HG03354 (cell line): Measurements from ENCODE around the gene SRSF12.
"Not testable (repeated sequence)": the region's sequence is repeated elsewhere in the genome, so short reads cannot be mapped to it uniquely, and the experiment has no call there.

ENCODE experiments used
- ATAC-seq: cut with Tn5 transposase; IDR thresholded peaks from one replicate; pipeline ENCODE4 v1.9.1; 2021; ENCODE audit warnings: mild to moderate bottlenecking; ENCODE audit not compliant: unreplicated experiment, poor library complexity, severe bottlenecking

Gene SRSF12

DNA sequence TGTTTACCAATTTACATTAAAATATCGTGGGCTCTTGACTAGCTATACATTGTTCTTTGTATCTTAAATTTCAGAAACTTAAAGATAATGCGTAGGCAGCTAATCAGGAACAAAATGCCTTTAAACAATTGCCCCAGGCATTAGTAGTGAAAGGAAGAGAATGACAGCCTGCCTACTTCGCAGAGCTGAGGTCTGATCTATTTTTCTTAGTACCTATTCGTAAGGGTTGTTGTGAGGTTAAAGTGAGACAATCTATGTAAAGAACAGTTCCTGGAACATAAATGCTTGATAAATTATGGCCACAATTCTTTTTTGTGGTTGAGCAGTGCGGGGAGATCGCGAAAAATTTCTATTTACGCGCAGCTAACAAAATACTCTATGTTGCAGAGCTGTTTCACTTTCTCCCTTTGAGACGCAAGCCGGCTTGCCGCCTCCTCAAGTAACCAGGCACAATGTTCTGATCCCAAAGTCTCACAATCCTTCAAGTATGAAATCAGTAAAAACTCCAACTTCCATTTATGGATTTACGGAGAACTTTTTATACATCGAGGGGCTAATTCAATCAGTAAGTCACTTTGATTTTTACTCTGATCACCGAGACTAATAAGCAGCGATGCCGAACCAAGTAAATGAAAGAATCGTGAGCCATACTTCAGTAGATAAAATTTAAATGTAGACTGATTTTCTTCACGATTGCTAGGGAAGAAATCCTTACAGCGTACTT lies 38.2 kb downstream of the SRSF12 start:
- ATAC-seq, result no peak

DNA sequence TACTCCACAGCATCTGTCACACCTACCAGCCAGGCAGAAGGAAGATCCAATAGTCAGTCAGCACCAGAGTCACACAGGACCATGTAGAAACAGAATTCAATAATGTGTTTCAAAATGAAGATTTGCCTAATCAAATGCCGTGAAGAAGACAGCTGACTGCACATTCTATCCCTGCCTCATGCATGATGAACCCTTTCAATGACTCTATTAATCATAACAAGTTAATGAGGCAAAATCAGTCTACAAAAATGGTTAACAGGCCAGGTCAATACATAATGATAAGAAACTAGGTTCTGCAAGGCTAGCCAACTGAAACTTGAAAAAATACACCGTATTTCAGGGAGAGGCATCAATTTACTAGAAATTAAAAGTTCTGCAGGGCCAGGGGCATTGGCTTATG lies 44.0 kb downstream of the SRSF12 start:
- ATAC-seq, result no peak

DNA sequence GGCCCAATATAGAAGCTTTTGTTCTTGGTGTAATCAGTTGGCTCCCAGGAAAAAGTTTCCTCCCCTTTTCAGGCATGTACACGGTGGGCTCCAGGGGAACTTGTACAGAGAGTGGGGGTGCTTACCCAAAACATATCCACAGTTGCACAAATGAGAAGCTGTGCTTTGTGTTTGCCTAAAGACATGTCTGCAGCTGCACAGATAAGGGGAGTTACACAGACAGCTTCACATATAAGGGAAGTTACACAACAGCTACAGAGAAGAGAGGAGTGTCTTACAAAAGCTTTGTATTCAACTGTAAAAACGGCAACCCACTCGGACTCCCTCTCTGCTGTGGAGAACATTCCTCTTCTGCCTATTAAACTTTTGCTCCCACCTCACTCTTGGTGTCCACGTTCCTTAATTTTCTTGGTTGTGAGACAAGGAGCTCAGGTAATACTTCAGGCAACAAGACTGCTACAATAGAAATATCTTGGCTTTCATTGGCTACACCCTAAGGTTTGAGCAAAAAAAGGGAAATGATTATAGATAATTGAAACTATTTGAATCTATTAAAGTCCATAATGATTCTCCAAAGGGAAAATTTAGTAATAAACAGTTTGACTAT lies 44.8 kb downstream of the SRSF12 start:
- no peak for ATAC-seq

- ATAC-seq, result no peak
Observed at GRCh38 chr6:89071036-89071435, 46.8 kb downstream of the SRSF12 start.

DNA sequence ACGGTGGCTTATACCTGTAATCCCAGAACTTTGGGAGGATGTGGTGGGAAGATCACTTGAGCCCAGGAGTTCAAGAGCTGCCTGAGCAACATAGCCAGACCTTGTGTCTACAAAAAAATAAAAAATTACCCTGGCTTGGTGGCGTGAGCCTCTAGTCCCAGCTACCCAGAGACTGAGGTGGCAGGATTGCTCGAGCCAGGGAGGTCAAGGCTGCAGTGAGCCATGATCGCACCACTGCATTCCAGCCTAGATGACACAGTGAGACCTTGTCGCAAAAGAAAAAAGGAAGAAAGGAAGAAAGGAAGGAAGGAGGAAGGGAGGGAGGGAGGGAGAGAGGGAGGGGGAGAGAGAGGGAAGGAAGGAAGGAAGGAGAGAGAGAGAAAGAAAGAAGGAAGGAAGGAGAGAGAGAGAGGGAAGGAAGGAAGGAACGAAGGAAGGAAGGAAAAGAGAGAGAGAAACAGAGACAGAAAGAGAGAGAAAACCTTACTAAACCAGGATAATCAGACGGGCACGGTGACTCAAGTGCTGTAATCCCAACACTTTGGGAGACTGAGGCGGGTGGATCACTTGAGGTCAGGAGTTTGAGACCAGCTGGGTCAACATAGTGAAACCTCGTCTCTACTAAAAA lies 48.2 kb downstream of the SRSF12 start:
- ATAC-seq, result no peak

DNA sequence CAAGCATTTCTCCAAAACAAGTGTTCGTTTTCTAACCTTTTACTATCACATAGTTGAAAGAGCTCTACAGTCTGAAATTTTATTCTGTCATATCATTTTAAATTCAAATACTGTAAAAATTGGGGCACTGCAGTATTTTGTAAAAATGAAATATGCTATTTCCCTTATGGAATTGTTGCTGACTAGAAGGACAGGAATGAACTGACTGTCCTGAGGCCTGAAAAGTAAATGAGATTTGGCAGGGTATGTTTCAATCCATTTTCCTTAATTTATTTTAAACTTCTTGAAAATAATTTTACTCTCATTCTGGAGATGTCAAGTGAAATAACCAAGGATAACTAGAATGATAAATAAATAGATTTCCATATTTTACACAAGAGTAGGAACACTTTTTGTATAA lies 49.2 kb downstream of the SRSF12 start:
- no peak for ATAC-seq

GRCh38 chr6:89067796-89068195 lies 50.1 kb downstream of the SRSF12 start:
- ATAC-seq, result no peak

DNA sequence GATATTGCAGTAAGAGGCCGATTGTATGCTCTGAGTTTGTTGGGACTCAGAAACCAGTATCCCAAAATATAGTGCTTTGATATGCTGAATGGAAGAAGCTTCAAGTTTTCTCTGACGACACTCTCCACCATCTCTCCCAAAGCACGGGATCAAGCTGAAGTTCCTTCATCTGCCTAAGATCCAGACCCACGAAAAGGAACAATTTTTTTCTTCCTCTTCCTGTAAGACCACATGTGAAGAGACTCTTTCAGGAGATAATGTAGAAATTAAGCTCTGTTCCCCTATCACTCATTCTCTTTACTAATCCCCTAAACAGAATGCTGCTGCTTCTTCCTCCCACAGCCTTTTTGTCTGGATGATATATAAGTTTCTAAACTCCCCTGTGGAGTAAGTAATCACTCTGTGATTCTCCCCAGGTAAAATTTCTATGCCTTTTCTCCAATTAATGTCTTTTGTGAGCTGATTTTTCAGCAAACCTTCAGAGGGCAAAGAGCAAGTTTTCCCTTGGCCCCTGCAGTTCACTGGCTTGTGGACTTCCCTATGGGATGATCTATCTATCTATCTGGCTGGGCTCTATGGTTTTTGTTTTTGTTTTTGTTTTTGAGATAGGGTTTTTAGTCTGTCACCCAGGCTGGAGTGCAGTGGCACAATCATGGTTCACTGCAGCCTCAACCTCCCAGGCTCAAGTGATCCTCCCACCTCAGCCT lies 50.8 kb downstream of the SRSF12 start:
- no peak for ATAC-seq

GRCh38 chr6:89066121-89066520 lies 51.8 kb downstream of the SRSF12 start:
- not testable (repeated sequence) for ATAC-seq

- not testable (repeated sequence) for ATAC-seq
Observed at GRCh38 chr6:89064931-89065330, 52.9 kb downstream of the SRSF12 start.

- ATAC-seq, result no peak
Observed at GRCh38 chr6:89063881-89064280, 54.0 kb downstream of the SRSF12 start.

DNA sequence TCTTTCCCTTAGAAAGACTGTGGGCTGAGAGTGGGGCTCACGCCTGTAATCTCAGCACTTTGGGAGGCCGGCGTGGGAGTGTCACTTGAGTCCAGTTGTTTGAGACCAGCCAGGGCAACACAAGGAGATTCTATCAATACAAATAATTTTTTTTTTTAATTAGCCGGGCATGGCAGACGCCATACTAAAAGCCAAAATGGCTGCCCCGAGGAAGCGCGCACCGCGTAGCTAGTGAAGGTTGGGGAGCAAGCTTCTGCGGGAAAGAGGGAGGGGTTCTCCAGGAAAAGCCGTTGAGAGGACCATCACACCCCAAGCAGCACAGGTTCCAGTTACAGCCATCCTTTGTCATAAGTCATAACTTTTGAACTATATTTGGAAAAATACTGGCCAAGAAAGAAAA lies 58.6 kb downstream of the SRSF12 start:
- ATAC-seq, result no peak

DNA sequence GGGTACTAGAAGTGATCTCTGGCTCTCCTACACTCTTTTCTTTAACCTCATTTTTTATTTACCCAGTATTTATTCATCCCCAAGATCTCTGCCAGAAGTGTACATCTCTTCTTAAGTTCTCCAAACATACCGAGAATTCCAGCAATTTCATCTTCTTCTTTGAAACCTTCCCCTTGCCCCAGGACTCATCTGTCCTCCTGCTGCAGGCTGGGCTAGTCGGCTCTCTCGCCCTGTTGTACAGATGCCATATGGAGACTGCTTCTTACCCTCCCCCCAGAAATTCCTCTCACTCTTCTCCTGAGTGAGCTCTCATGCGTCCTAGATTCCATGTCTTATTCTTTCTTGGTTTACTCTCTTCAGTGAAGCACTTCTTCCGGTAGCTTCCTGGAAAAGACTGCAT lies 59.2 kb downstream of the SRSF12 start:
- no peak for ATAC-seq

GRCh38 chr6:89057759-89058158 lies 60.1 kb downstream of the SRSF12 start:
- no peak for ATAC-seq

GRCh38 chr6:89054208-89054607 lies 63.7 kb downstream of the SRSF12 start:
- ATAC-seq, result no peak

- no peak for ATAC-seq
Observed at GRCh38 chr6:89051676-89052075, 66.2 kb downstream of the SRSF12 start.

DNA sequence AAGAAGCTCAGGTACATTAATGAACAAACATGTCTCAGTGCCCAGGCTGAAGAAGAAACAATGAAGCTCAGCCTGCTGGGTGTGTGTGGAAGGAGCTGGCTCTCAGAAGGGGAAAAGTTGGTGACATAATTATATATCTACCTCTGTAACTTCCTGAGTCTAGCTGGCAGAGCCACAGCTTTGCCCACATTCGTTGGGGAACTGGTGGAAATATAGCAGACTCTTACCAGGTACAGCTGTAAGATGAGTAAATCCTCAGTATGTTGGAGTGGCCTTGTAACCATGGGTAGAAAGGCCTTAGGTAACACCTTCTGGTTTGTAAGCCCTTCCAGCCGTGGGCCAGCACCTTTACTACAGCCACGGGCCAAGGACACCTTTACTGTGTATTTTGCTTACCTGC lies 67.2 kb downstream of the SRSF12 start:
- no peak for ATAC-seq

DNA sequence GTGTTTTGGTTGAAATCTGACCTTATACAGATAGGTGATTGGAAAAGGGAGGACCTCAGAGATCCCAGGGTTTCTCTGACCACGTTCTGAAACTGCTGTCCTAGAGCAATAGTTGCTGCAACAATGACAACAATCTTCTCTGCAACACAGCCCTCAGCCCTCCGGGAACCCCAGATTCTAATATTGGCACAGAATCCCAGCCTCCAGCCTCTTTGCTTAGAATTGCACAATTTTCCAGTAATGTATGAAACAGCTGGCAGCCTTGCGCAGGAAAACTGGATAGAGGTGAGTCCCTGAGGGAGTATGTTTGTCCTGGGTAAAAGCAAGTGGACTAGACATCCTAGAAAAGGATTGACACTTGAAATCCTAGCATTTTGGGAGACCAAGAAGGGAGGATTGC lies 67.7 kb downstream of the SRSF12 start:
- no peak for ATAC-seq

DNA sequence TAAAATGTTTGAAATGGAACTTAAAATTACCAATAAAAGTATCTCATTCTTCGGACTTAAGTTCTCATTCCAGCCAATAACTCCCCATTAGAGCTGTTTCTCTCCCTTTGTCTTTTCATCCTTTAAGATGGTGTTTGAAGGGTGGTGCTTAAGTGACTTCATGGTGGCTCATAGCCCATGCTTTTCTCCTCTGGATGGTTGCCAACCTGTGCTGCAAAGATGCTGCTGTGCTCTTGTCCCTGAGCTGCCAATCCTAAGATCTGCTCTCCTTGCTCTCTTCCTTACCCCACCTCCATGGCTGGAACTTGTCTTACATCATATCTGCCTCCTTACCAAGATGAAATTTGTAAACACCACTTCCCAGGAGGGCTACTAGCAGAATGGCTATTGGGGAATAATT lies 68.9 kb downstream of the SRSF12 start:
- ATAC-seq, result no peak

DNA sequence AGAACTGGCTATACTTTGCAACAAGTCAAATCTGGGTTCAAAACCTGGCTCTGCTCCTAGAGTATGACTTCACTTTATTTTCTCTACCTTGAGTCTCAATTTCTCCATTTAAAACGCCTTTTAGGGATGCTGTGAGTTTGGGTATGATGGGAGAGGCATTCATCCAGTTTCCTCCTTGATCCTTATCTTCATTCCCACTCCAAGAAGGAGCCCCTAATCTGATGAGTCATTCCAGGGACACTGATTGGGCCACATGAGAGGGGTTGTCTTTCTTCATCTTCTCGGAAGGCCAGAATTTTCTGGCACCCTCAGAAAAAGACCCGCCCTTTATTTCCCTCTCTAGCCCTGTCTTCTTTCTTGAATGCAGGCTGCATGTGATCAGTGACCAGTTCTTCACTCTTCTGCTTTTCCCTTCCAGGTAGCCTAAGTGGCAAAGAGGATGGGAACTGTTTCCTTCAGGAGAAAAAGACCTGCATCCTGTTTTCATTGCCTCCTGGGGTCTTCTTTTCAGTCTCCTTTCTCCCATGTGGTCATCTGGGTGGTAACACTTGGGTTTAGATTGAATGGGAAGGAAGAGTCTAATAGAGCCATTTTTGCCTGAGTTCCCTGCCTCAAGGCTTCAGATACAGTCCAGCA lies 69.5 kb downstream of the SRSF12 start:
- ATAC-seq, result no peak
